ENCODE measurements around the gene EYS. TPM values are rescaled to one million over a fixed set of nuclear protein-coding genes. Genes with fewer than 3 reads are reported as not detected.

The EYS gene
- total and polyA plus RNA-seq, 8 donors = 0.55 to 0.58 TPM; not detected in 6

- peak in 1 of 2 donors; percentile 60 for DNase-seq
- Histone ChIP-seq H3K4me3 (no peak overlapping the region), H3K36me3 (peaks cover 0 to 14% (median 7%) of the 10 kb centered on the region in 4 donors), H3K9me3 (no peaks in the 10 kb centered on the region), H3K27me3 (no peaks in the 10 kb centered on the region), H3K4me1 (peaks cover 32 to 88% (median 52%) of the 10 kb centered on the region in 4 donors), H3K27ac (peak overlapping the region in 1 of 5 donors; percentile 23)
- no peak for TF ChIP-seq POLR2AphosphoS5 (IDR thresholded peaks at IDR 0.05)
- TF ChIP-seq, protein P1, sequence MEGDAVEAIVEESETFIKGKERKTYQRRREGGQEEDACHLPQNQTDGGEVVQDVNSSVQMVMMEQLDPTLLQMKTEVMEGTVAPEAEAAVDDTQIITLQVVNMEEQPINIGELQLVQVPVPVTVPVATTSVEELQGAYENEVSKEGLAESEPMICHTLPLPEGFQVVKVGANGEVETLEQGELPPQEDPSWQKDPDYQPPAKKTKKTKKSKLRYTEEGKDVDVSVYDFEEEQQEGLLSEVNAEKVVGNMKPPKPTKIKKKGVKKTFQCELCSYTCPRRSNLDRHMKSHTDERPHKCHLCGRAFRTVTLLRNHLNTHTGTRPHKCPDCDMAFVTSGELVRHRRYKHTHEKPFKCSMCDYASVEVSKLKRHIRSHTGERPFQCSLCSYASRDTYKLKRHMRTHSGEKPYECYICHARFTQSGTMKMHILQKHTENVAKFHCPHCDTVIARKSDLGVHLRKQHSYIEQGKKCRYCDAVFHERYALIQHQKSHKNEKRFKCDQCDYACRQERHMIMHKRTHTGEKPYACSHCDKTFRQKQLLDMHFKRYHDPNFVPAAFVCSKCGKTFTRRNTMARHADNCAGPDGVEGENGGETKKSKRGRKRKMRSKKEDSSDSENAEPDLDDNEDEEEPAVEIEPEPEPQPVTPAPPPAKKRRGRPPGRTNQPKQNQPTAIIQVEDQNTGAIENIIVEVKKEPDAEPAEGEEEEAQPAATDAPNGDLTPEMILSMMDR (IDR thresholded peaks at IDR 0.05) = no peak
- no peak for TF ChIP-seq POLR2A (IDR thresholded peaks at IDR 0.05)
- TF ChIP-seq EP300 (IDR thresholded peaks at IDR 0.05) = no peak
- 52 to 71% (median 60%) methylated on average over 1 of the region's 1 CpG for WGBS, 5 donors
- intact Hi-C loops (cut with DNase I; ENCODE audit: low total_unique reads) = no loop called here
Measured at GRCh38 chr6:63677282-63677681, 2029.7 kb downstream of the EYS start.

DNA sequence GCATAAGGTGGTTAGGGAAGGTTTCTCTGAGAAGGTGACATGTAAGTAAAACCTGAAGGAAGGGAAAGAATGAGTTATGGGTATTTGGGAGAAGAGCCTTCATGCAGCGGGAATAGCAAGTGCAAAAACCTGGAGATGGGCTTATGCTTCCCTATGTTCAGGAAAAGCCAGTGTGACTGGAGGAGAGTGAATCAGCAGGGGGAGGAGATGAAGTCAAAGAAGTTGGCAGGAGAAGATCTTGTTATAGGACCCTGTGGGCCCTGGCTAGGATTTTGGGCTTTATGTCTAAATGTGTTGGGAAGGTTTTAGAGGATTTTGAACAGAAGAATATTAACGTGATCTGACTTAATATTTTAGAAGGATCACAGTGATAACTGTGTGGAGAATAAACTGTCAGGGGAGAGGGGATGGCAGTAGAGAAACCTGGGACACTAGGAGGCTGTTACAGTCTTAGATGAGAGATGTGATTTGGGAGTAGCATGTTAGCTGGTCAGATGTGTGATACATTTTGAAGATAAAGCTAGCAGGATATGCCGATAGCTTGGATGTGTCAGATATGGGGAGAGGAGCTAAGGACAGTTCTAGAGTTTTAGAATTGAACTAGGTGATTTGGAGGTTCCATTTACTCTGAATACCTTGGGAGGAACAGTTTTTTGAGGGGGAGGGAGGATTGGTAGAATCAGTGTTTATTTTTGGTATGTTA is 2030.5 kb downstream of the EYS start:
- intact Hi-C loops (cut with DNase I; ENCODE audit: low total_unique reads) = no loop called here
- Histone ChIP-seq H3K27me3 (no peaks in the 10 kb centered on the region), H3K9me3 (no peaks in the 10 kb centered on the region), H3K27ac (peak overlapping the region in 1 of 5 donors; percentile 23), H3K36me3 (peaks cover 0 to 14% (median 9%) of the 10 kb centered on the region in 4 donors), H3K4me3 (no peak overlapping the region), H3K4me1 (peaks cover 32 to 90% (median 53%) of the 10 kb centered on the region in 4 donors)
- DNase-seq = no peak
- 85 to 88% (median 87%) methylated on average over 3 of the region's 3 CpGs for WGBS, 5 donors
- TF ChIP-seq, protein P1 (IDR thresholded peaks at IDR 0.05) = no peak
- TF ChIP-seq EP300 (IDR thresholded peaks at IDR 0.05) (no peak), POLR2A (IDR thresholded peaks at IDR 0.05) (no peak), POLR2AphosphoS5 (IDR thresholded peaks at IDR 0.05) (no peak)

- no peak overlapping the region for H3K27ac ChIP-seq
- WGBS, 5 donors = 74 to 80% (median 77%) methylated on average over 1 of the region's 1 CpG
- no peaks in the 10 kb centered on the region for H3K9me3 ChIP-seq
- H3K4me3 ChIP-seq = no peak overlapping the region
- intact Hi-C loops (cut with DNase I; ENCODE audit: low total_unique reads) = no loop called here
- DNase-seq = no peak
- no peaks in the 10 kb centered on the region for H3K27me3 ChIP-seq
- H3K4me1 ChIP-seq = peaks cover 32 to 97% (median 60%) of the 10 kb centered on the region in 4 donors
- TF ChIP-seq POLR2AphosphoS5 (IDR thresholded peaks at IDR 0.05) (no peak), EP300 (IDR thresholded peaks at IDR 0.05) (no peak), POLR2A (IDR thresholded peaks at IDR 0.05) (no peak)
- TF ChIP-seq, protein P1 (IDR thresholded peaks at IDR 0.05) = no peak
- peaks cover 0 to 9% (median 4%) of the 10 kb centered on the region in 4 donors for H3K36me3 ChIP-seq
Measured at GRCh38 chr6:63675138-63675537, 2031.9 kb downstream of the EYS start.

GRCh38 chr6:63674635-63675034 is 2032.4 kb downstream of the EYS start:
- intact Hi-C loops (cut with DNase I; ENCODE audit: low total_unique reads) = no loop called here
- TF ChIP-seq EP300 (IDR thresholded peaks at IDR 0.05) = no peak
- TF ChIP-seq POLR2A (IDR thresholded peaks at IDR 0.05) = no peak
- Histone ChIP-seq H3K36me3 (peaks cover 0 to 9% (median 0%) of the 10 kb centered on the region in 4 donors), H3K4me1 (peaks cover 32 to 99% (median 61%) of the 10 kb centered on the region in 4 donors), H3K27ac (no peak overlapping the region), H3K9me3 (no peaks in the 10 kb centered on the region), H3K27me3 (no peaks in the 10 kb centered on the region), H3K4me3 (no peak overlapping the region)
- DNase-seq = no peak
- WGBS, 5 donors = 23 to 46% (median 24%) methylated on average over 3 of the region's 3 CpGs

- intact Hi-C loops (cut with DNase I; ENCODE audit: low total_unique reads) = no loop called here
- DNase-seq = no peak
- TF ChIP-seq EP300 (IDR thresholded peaks at IDR 0.05) = no peak
- no peak for TF ChIP-seq POLR2A (IDR thresholded peaks at IDR 0.05)
- Histone ChIP-seq H3K4me3 (no peak overlapping the region), H3K9me3 (no peaks in the 10 kb centered on the region), H3K4me1 (peaks cover 32 to 97% (median 62%) of the 10 kb centered on the region in 4 donors), H3K36me3 (peaks cover 0 to 9% (median 0%) of the 10 kb centered on the region in 4 donors), H3K27me3 (no peaks in the 10 kb centered on the region), H3K27ac (no peak overlapping the region)
- 33 to 60% (median 44%) methylated on average over 2 of the region's 2 CpGs for WGBS, 5 donors
Measured at GRCh38 chr6:63673692-63674091, 2033.3 kb downstream of the EYS start.

Measured in stomach (tissue), 9 donors.